ENCODE measurements around the gene DPM3. TPM values are rescaled to one million over a fixed set of nuclear protein-coding genes. Genes with fewer than 3 reads are reported as not detected.

DPM3 gene
- total and polyA plus RNA-seq, 2 of the 13 experiments (the other 11 are each of a cell fraction or from before 2014, with no cell fraction given), result 23.2 to 53.4 TPM

DNA sequence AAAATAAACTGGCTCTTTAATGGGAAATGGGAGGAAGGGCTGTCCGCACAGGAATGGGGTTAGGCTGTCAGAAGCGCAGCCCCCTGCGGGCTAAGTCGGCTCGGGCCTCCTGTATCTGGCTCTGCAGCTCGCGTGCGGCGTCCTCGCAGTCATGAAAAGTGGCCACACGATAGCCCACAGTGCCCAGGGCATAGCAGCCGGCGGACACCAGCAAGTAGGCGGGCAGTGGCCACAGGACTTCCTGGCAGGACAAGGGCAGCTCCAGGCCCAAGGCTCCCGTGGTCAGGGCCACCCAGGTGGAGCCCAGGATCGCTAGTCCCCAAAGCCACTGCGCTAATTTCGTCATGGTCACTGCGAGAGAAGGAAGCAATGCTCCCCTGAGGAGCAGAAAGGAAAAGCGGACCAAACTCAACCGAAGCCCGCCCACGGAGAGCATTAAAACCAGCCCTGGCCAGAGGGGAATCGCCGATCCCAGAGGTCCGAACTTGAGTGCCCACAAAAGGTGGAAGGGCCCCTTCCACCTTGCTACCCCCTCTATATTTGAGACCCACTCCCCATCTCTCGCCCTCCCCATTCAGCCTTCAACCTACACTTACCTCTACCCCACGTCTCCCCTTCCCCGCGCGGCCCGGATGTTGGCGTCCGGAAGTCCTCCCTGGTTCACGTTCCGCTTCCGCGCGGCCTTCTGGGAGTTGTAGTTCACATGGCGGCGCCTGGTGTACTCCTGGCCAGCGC, at the start of gene DPM3 (continued):
- peak; percentile 65 for TF ChIP-seq UBTF (CRISPR knock-in tag; IDR thresholded peaks at IDR 0.05)
- peak; percentile 87 for TF ChIP-seq CREM (IDR thresholded peaks at IDR 0.05)
- no peak for TF ChIP-seq CREM (CRISPR knock-in tag; IDR thresholded peaks at IDR 0.05)
- TF ChIP-seq KAT7 (CRISPR knock-in tag; IDR thresholded peaks at IDR 0.05; ENCODE audit: borderline replicate concordance), result 0 out of 2 replicates have a peak, but pooled peaks have one; percentile 40
- peak; percentile 92 for TF ChIP-seq ELF1 (CRISPR knock-in tag; IDR thresholded peaks at IDR 0.05)
- no peak for TF ChIP-seq HNF1A (IDR thresholded peaks at IDR 0.05; ENCODE audit: low read depth)
- TF ChIP-seq HNF1A (CRISPR knock-in tag; IDR thresholded peaks at IDR 0.05; ENCODE audit: borderline replicate concordance), result 0 out of 2 replicates have a peak, but pooled peaks have one; percentile 24
- TF ChIP-seq PRDM10 (CRISPR knock-in tag; IDR thresholded peaks at IDR 0.05; ENCODE audit: low read depth), result peak; percentile 76
- peak; percentile 61 for TF ChIP-seq MEF2D (CRISPR knock-in tag; IDR thresholded peaks at IDR 0.05)
- peak; percentile 87 for TF ChIP-seq POLR2AphosphoS5 (IDR thresholded peaks at IDR 0.05; ENCODE audit: low read depth, low read length)
- no peak for TF ChIP-seq ZNF768 (CRISPR knock-in tag; IDR thresholded peaks at IDR 0.05)
- TF ChIP-seq ELF4 (CRISPR knock-in tag; IDR thresholded peaks at IDR 0.05; ENCODE audit: borderline replicate concordance), result peak; percentile 62; the same call in 1 of the 2 replicates
- 0 out of 2 replicates have a peak, but pooled peaks have one; percentile 73 for TF ChIP-seq ZNF879 (CRISPR knock-in tag; IDR thresholded peaks at IDR 0.05)
- TF ChIP-seq ATF1 (CRISPR knock-in tag; IDR thresholded peaks at IDR 0.05), result peak; percentile 62; the same call in 1 of the 2 replicates
- TF ChIP-seq HNF4G (IDR thresholded peaks at IDR 0.05; ENCODE audit: borderline replicate concordance, low read depth, low read length), result no peak
- TF ChIP-seq HNF4G (CRISPR knock-in tag; IDR thresholded peaks at IDR 0.05; ENCODE audit: borderline replicate concordance, low read depth), result peak; percentile 8; the same call in 1 of the 2 replicates
- TF ChIP-seq FOXK1 (CRISPR knock-in tag; IDR thresholded peaks at IDR 0.05; ENCODE audit: borderline replicate concordance, low read depth), result peak; percentile 76; the same call in 1 of the 2 replicates
- TF ChIP-seq TFDP1 (CRISPR knock-in tag; IDR thresholded peaks at IDR 0.05; ENCODE audit: borderline replicate concordance), result peak; percentile 63; the same call in 1 of the 2 replicates
